IMR-90 (cell line): ENCODE data around the gene ZNF385D. TPM values are rescaled to one million over a fixed set of nuclear protein-coding genes. Genes with fewer than 3 reads are reported as not detected.

Experiments used
- ATAC-seq: fragments of 200-7000 bp; cut with Tn5 transposase; 2 replicates; pipeline ENCODE4 v1.9.1; 2020; ENCODE audit warnings: low read depth, mild to moderate bottlenecking, moderate library complexity
- BruUV-seq: library from RNA; stranded (reverse); fragments of 400-500 nt; replicated peaks from 2 replicates; lab custom pipeline; 2021; lab: Mats Ljungman, UMichigan
- CTCF ChIA-PET: fragments of 300-600 bp; formaldehyde crosslinking; extraction: SDS; loops from one replicate; lab custom pipeline; 2021; ENCODE audit warnings: antibody characterized with exemption; lab: Yijun Ruan, JAX
- POLR2A ChIA-PET: fragments of 300-600 bp; sonication (Branson Sonifier 250); formaldehyde crosslinking; loops from one replicate; lab custom pipeline; 2022; ENCODE audit warnings: antibody characterized with exemption; ENCODE audit not compliant: unreplicated experiment; lab: Charles Lee
- DNase-seq: peaks from one replicate; pipeline ENCODE4 v3.0.0; 2013
- H2AFZ ChIP-seq: replicated peaks from 2 replicates; pipeline ENCODE3; 2013; ENCODE audit warnings: low read length, mild to moderate bottlenecking; ENCODE audit not compliant: poor library complexity
- H2AK5ac ChIP-seq: 2 replicates; pipeline ENCODE4 v1.6.1; 2013; ENCODE audit warnings: low read depth, low read length, inconsistent platforms
- H2AK9ac ChIP-seq: replicated peaks from 2 replicates; pipeline ENCODE3; 2013; ENCODE audit warnings: mild to moderate bottlenecking, low read depth, low read length, moderate library complexity; ENCODE audit not compliant: poor library complexity
- H2BK120ac ChIP-seq: 2 replicates; pipeline ENCODE4 v1.6.1; 2013; ENCODE audit warnings: low read depth, low read length, inconsistent platforms
- H2BK15ac ChIP-seq: 3 replicates; pipeline ENCODE4 v1.6.1; 2013; ENCODE audit warnings: low read depth, low read length, inconsistent platforms
- H2BK20ac ChIP-seq: 2 replicates; pipeline ENCODE4 v1.6.1; 2013; ENCODE audit warnings: low read depth, mild to moderate bottlenecking, inconsistent platforms, low read length, moderate library complexity
- H2BK5ac ChIP-seq: 2 replicates; pipeline ENCODE4 v1.6.1; 2013; ENCODE audit warnings: mild to moderate bottlenecking, low read depth, low read length, inconsistent platforms; ENCODE audit not compliant: poor library complexity, severe bottlenecking
- H3K14ac ChIP-seq: replicated peaks from 2 replicates; pipeline ENCODE4 v1.6.1; 2013; ENCODE audit warnings: low read depth, low read length, inconsistent platforms
- H3K18ac ChIP-seq: 2 replicates; pipeline ENCODE4 v1.6.1; 2013; ENCODE audit warnings: low read depth, low read length, control low read depth
- H3K23ac ChIP-seq: 2 replicates; pipeline ENCODE4 v1.6.1; 2013; ENCODE audit warnings: low read depth, low read length, inconsistent platforms
- H3K27ac ChIP-seq: 2 replicates; pipeline ENCODE4 v1.5.1; 2013; ENCODE audit warnings: mild to moderate bottlenecking, control low read depth, low read length; ENCODE audit not compliant: insufficient read depth
- H3K27me3 ChIP-seq: 2 replicates; pipeline ENCODE4 v1.6.1; 2013; ENCODE audit warnings: low read length; ENCODE audit not compliant: control insufficient read depth, insufficient read depth
- H3K36me3 ChIP-seq: 2 replicates; pipeline ENCODE4 v1.6.1; 2013; ENCODE audit warnings: low read length, mixed read lengths; ENCODE audit not compliant: control insufficient read depth, insufficient read depth
- H3K4ac ChIP-seq: 2 replicates; pipeline ENCODE4 v1.6.1; 2013; ENCODE audit warnings: low read depth, low read length, inconsistent platforms
- H3K4me1 ChIP-seq: 2 replicates; pipeline ENCODE4 v1.6.1; 2013; ENCODE audit warnings: low read length, mixed read lengths; ENCODE audit not compliant: control insufficient read depth, insufficient read depth
- H3K4me2 ChIP-seq: 2 replicates; pipeline ENCODE4 v1.6.1; 2013; ENCODE audit warnings: low read depth, mild to moderate bottlenecking, control low read depth, low read length, moderate library complexity
- H3K4me3 ChIP-seq: 2 replicates; pipeline ENCODE4 v1.5.1; 2013; ENCODE audit warnings: low read depth, mild to moderate bottlenecking, control low read depth, low read length, moderate library complexity; ENCODE audit not compliant: insufficient read depth
- H3K56ac ChIP-seq: 2 replicates; pipeline ENCODE4 v1.6.1; 2013; ENCODE audit warnings: low read length, inconsistent platforms; ENCODE audit not compliant: insufficient read depth; ENCODE audit errors: extremely low read depth
- H3K79me1 ChIP-seq, 2 experiments: 2 replicates each; pipeline ENCODE4 v1.6.1; 2013; ENCODE audit warnings: low read length in 2 of 2, inconsistent platforms in 1 of 2, low read depth in 1 of 2
- H3K9ac ChIP-seq: 2 replicates; pipeline ENCODE4 v1.6.1; 2013; ENCODE audit warnings: low read depth, low read length, control low read depth
- H3K9me1 ChIP-seq: 2 replicates; pipeline ENCODE4 v1.6.1; 2013; ENCODE audit warnings: low read length, inconsistent platforms; ENCODE audit not compliant: insufficient read depth
- H3K9me3 ChIP-seq: 2 replicates; pipeline ENCODE4 v1.6.1; 2013; ENCODE audit warnings: low read length; ENCODE audit not compliant: control insufficient read depth, insufficient read depth
- H4K20me1 ChIP-seq: 2 replicates; pipeline ENCODE4 v1.6.1; 2013; ENCODE audit warnings: low read length, inconsistent platforms; ENCODE audit not compliant: insufficient read depth
- H4K5ac ChIP-seq: 2 replicates; pipeline ENCODE4 v1.6.1; 2013; ENCODE audit warnings: mild to moderate bottlenecking, low read depth, low read length, control low read depth
- H4K8ac ChIP-seq, 2 experiments: 2 replicates each; pipeline ENCODE4 v1.6.1; 2013; ENCODE audit warnings: low read depth in 2 of 2, low read length in 2 of 2, control low read depth in 1 of 2, inconsistent platforms in 1 of 2
- H4K91ac ChIP-seq: 2 replicates; pipeline ENCODE4 v1.6.1; 2013; ENCODE audit warnings: low read depth, low read length, inconsistent platforms; ENCODE audit not compliant: insufficient read depth
- MAFK ChIP-seq: IDR thresholded peaks from 2 replicates; pipeline ENCODE4 v1.6.1; 2012; ENCODE audit warnings: low read depth, low read length, improper control_type of control experiment
- POLR2A ChIP-seq: IDR thresholded peaks from 2 replicates; pipeline ENCODE4 v1.6.1; 2012; ENCODE audit warnings: mild to moderate bottlenecking, low read depth, low read length
- WGBS, 2 experiments: methylation state at CpG; one replicate each; pipeline versions ENCODE4 v1.1.5 to v1.1.7; 2013; ENCODE audit warnings: missing lambda C conversion rate in 2 of 2; ENCODE audit not compliant: insufficient read length in 1 of 2; ENCODE audit errors: extremely low coverage in 2 of 2; 5-methylcytosine and 5-hydroxymethylcytosine counted together
- dilution Hi-C: fragments of 300-500 bp; cut with HindIII; formaldehyde crosslinking; loops from one replicate; pipeline ENCODE4 v1.14.3; 2018; ENCODE audit warnings: low sequenced_read_pairs; ENCODE audit not compliant: unreplicated experiment
- in situ Hi-C: fragments of 300-500 bp; cut with MboI; formaldehyde crosslinking; loops from 3 replicates; pipeline ENCODE4 v1.14.3; 2019; ENCODE audit warnings: low sequenced_read_pairs, inconsistent platforms, mixed read lengths
- intact Hi-C: fragments of 100-400 bp; cut with micrococcal nuclease; formaldehyde crosslinking; loops from 2 replicates; pipeline ENCODE4 v1.10.0; 2022
- polyA plus RNA-seq, 3 experiments: library from polyadenylated mRNA; depleted of rRNA; stranded (reverse); fragments of >200 nt; gene quantifications; 2 replicates each; pipeline ENCODE4 v1.2.3, GENCODE V29; 2012; ENCODE audit warnings: low replicate concordance in 1 of 3
- total RNA-seq: library from RNA; depleted of rRNA; stranded (reverse); fragments of >200 nt; gene quantifications from 2 replicates; pipeline ENCODE4 v1.2.3, GENCODE V29; 2012

The ZNF385D gene
- total and polyA plus RNA-seq, 2 of the 4 experiments (the other 2 are of a cell fraction) = 0.18 to 2.4 TPM

- no TSS peak for BruUV-seq
- no peak overlapping the region for H3K4me2 ChIP-seq
- H2AFZ ChIP-seq = no peak overlapping the region
- no peak overlapping the region for H2AK9ac ChIP-seq
- DNase-seq (no peak), ATAC-seq (no peak)
- no peak overlapping the region for H3K9ac ChIP-seq
- H3K9me1 ChIP-seq = no peaks in the 10 kb centered on the region; the same call in 1 of the 2 replicates
- H3K4ac ChIP-seq = no peak overlapping the region
- H3K4me3 ChIP-seq = no peak overlapping the region
- H3K27ac ChIP-seq = no peak overlapping the region
- in situ Hi-C loops (no loop called here), intact Hi-C loops (no loop called here), dilution Hi-C loops (no loop called here)
- H3K9me3 ChIP-seq = no peaks in the 10 kb centered on the region
- no peak overlapping the region for H2AK5ac ChIP-seq
- no peak overlapping the region for H3K23ac ChIP-seq
- no peak overlapping the region for H4K8ac ChIP-seq
- ChIA-PET POLR2A (no interaction called here), CTCF (no interaction called here)
- H4K91ac ChIP-seq = no peak overlapping the region
- H4K5ac ChIP-seq = no peak overlapping the region
- no peaks in the 10 kb centered on the region for H3K27me3 ChIP-seq
- no peaks in the 10 kb centered on the region for H3K4me1 ChIP-seq
- H3K14ac ChIP-seq = no peak overlapping the region
- no CpG with 5 or more reads among the region's 1 CpG for WGBS, 2 experiments
- H3K18ac ChIP-seq = no peak overlapping the region
- H4K20me1 ChIP-seq = no peaks in the 10 kb centered on the region
- TF ChIP-seq MAFK = peak; percentile 59
- TF ChIP-seq POLR2A = no peak
- no peak overlapping the region for H2BK120ac ChIP-seq
- H3K56ac ChIP-seq = no peak overlapping the region
- no peak overlapping the region for H2BK20ac ChIP-seq
- no peak overlapping the region for H2BK5ac ChIP-seq
- no peaks in the 10 kb centered on the region for H3K36me3 ChIP-seq
- H2BK15ac ChIP-seq = no peak overlapping the region
- no peaks in the 10 kb centered on the region for H3K79me1 ChIP-seq
Observed at GRCh38 chr3:21649519-21649918, 101.5 kb downstream of the ZNF385D start.
